PC-3 (cell line): ENCODE data around the gene RERE.

ENCODE experiments used
- CTCF ChIP-seq: fragments of 300-600 bp; sonication (generic); conservative IDR thresholded peaks from 2 replicates; pipeline ENCODE4 v1.5.1; 2017; ENCODE audit warnings: antibody characterized with exemption, low read depth, mild to moderate bottlenecking, low read length
- EZH2 ChIP-seq: fragments of 300-600 bp; sonication (generic); IDR thresholded peaks from one replicate; pipeline ENCODE4 v1.6.1; 2017; ENCODE audit warnings: antibody characterized with exemption, mild to moderate bottlenecking, low read length; ENCODE audit not compliant: unreplicated experiment
- EZH2phosphoT487 ChIP-seq: fragments of 300-600 bp; sonication (generic); IDR thresholded peaks from 2 replicates; pipeline ENCODE4 v1.6.1; 2018; ENCODE audit warnings: mild to moderate bottlenecking, antibody characterized with exemption, low read length, borderline replicate concordance

- TF ChIP-seq EZH2 (no peak), CTCF (no peak), EZH2phosphoT487 (no peak)
These were observed 124.3 kb downstream of the RERE start for GRCh38 chr1:8693107-8693506.
